C4-2B (cell line): ENCODE data around the gene MLF1.

Source experiments
- CTCF ChIP-seq: fragments of 450-650 bp; conservative IDR thresholded peaks from 2 replicates; pipeline ENCODE4 v1.5.1; 2017; ENCODE audit warnings: mild to moderate bottlenecking
- ZFX ChIP-seq: fragments of 450-650 bp; IDR thresholded peaks from 2 replicates; pipeline ENCODE4 v1.6.1; 2017

- TF ChIP-seq CTCF (no peak), ZFX (no peak)
These were observed 71.0 kb downstream of the MLF1 start for GRCh38 chr3:158642005-158642404.
